ENCODE measurements around the gene SIRT2. TPM values are rescaled to one million over a fixed set of nuclear protein-coding genes. Genes with fewer than 3 reads are reported as not detected.

SIRT2 gene
- total and polyA plus RNA-seq, 2 donors (not counting 1 experiment from before 2014, with no cell fraction given): 42.4 to 65.9 TPM

DNA sequence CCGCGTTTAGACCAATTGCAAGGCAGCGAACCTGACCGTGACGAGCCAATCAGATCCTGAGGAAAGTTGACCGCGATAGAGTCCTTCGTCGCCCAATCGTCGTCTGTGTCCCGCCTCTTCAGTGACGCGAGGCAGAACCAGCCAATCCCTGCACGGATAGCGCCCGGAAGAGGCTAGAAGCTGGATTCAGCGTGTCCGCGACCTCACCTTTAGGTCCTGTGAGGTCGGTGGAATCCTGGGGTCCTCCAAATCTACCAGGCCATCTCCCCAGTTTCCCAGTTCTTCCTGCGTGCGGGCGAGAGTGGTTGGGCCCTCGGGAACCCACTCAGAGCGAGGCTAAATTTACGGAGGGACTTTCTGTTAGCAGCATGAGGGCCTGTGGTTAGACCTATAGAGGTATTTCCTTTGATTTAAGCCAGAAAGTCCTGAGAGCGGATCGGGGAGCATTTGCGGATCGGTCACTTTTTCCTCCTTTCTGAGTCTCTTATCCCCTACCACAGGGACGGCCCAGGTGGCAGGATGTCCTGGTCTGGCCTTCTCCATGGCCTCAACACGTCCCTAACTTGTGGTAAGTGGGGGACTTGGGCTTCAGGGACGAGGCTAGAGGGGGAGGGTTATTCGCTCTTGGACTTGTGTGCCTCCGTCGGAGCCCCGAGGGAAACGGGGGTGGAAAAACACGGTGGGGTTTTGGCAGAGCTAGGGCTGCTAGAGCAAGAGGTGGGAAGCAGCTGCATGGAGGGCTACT lies 31.5 kb upstream of the SIRT2 start, which contains the start of gene MRPS12:
TSS of gene MRPS12 (plus strand) at position 169 of the 745 bp plus-strand sequence. CDS start at position 520, 351 bp downstream.
- H3K4me1 Mint-ChIP-seq: peaks cover 26% of the 10 kb centered on the region
- 1% methylated on average over 26 of the region's 40 CpGs for WGBS (ENCODE audit: insufficient coverage)
- Histone ChIP-seq H3K4me1 (ENCODE audit: control insufficient read depth in 2 of 2, insufficient read depth in 2 of 2, low read length in 2 of 2) (peaks cover 19 to 28% of the 10 kb centered on the region in 2 donors), H3K4me2 (replicated peaks; ENCODE audit: low read depth, low read length, poor library complexity, severe bottlenecking) (peak within 1 kb of the TSS; percentile 97), H3K36me3 (replicated peaks in 1 of 2; ENCODE audit: control extremely low read depth in 1 of 2, control insufficient read depth in 1 of 2, extremely low read depth in 1 of 2, insufficient read depth in 2 of 2, low read length in 1 of 2) (peaks cover 0 to 19% of the 10 kb centered on the region in 2 experiments), H3K9ac (ENCODE audit: low read length) (peak within 1 kb of the TSS; percentile 93), H3K9me3 (ENCODE audit: control extremely low read depth in 1 of 3, control insufficient read depth in 2 of 3, insufficient read depth in 1 of 3, low read length in 2 of 3) (peaks cover 0 to 11% (median 0%) of the 10 kb centered on the region in 3 donors), H3K27ac (ENCODE audit: low read length in 2 of 2) (peak within 1 kb of the TSS; percentile 84 to 91), H3K4me3 (ENCODE audit: control extremely low read depth in 1 of 5, extremely low read depth in 1 of 5, insufficient read depth in 1 of 5, low read depth in 2 of 5, low read length in 4 of 5) (peak within 1 kb of the TSS; percentile 79 to 93 (median 91)), H3K27me3 (replicated peaks in 1 of 4; ENCODE audit: control extremely low read depth in 1 of 4, control insufficient read depth in 3 of 4, insufficient read depth in 4 of 4, low read length in 3 of 4) (no peaks in the 10 kb centered on the region), H2AFZ (ENCODE audit: insufficient read depth, low read depth, low read length, poor library complexity, severe bottlenecking) (peak within 1 kb of the TSS; percentile 81), H4K20me1 (ENCODE audit: control insufficient read depth, insufficient read depth, low read length, poor library complexity, severe bottlenecking) (peaks cover 5% of the 10 kb centered on the region), H3K79me2 (ENCODE audit: control insufficient read depth, insufficient read depth, low read length) (peaks cover 30% of the 10 kb centered on the region)
- H3K27ac Mint-ChIP-seq: peak within 1 kb of the TSS; percentile 99
- peaks cover 8% of the 10 kb centered on the region for H3K9me3 Mint-ChIP-seq (ENCODE audit: insufficient read depth)
- TF ChIP-seq, protein P1, sequence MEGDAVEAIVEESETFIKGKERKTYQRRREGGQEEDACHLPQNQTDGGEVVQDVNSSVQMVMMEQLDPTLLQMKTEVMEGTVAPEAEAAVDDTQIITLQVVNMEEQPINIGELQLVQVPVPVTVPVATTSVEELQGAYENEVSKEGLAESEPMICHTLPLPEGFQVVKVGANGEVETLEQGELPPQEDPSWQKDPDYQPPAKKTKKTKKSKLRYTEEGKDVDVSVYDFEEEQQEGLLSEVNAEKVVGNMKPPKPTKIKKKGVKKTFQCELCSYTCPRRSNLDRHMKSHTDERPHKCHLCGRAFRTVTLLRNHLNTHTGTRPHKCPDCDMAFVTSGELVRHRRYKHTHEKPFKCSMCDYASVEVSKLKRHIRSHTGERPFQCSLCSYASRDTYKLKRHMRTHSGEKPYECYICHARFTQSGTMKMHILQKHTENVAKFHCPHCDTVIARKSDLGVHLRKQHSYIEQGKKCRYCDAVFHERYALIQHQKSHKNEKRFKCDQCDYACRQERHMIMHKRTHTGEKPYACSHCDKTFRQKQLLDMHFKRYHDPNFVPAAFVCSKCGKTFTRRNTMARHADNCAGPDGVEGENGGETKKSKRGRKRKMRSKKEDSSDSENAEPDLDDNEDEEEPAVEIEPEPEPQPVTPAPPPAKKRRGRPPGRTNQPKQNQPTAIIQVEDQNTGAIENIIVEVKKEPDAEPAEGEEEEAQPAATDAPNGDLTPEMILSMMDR (IDR thresholded peaks at IDR 0.05): no peak
- TF ChIP-seq EZH2 (IDR thresholded peaks at IDR 0.05; ENCODE audit: borderline replicate concordance, insufficient read depth, low read depth, low read length, poor library complexity, severe bottlenecking): no peak
- no peaks in the 10 kb centered on the region for H3K27me3 Mint-ChIP-seq
- peak; percentile 100 for DNase-seq
- ChIA-PET CTCF (interaction anchor here (0.7 to 5.6 kb wide), 41 partner anchors 28 to 1999 kb away, joined by 3 to 55 read pairs (median 4); partner anchors contain the start of genes ACTN4, CATSPERG, ECH1 and EIF3K), POLR2A (interaction anchor here (0.5 to 2.4 kb wide), 9 partner anchors 31 to 528 kb away, joined by 3 to 17 read pairs (median 4); partner anchors contain the start of genes ACTN4, FAM98C, MAP4K1 and NFKBIB)
- peak within 1 kb of the TSS; percentile 99 for H3K4me3 Mint-ChIP-seq
- ATAC-seq (ENCODE audit: low read depth): peak; percentile 92
- intact Hi-C loops (cut with micrococcal nuclease): loop anchor here (1.0 to 2.0 kb wide), 12 partner anchors 32 to 667 kb away; partner anchors contain the start of genes ACTN4, FAM98C, NFKBIB and SIRT2
